ENCODE measurements around the gene PRXL2B.

DNA sequence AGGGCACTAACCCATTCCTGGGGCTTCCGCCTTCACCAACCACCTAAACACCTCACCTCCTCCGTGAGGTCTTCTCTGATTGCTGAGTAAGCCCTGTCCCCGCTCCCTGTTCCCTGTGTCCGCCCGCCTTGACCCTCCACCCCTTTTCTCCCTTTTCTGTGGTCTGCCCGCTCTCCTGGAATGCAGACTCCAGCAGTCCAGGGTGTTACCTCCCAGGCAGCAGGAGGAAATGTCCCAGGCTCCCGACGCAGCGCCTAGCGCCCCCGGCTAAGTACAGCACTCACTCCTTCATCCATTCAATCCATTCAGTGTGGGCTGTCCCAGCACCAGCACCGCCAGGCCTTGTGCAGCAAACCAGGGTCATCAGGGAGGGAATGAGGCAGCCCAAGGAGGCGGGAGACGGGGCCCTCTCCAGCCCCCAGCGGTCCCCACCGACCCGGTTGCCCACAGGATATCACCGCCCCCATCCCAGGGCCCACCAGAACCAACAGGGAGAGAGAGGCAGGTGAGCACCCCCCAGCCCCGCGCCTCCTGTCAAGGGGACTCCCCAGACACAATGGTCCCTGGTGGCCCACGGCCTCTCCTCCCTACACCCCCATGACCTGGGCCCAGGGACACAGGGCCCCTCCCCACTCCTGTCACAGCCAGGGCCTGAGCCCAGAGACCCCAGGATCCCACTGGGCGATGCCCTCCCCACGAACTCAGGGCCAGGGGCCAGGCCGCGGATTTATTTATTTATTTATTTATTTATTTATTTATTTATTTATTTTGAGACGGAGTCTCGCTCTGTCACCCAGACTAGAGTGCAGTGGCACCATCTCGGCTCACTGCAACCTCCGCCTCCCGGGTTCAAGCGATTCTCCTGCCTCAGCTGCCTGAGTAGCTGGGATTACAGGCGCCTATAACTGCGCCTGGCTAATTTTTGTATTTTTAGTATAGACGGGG is 20.2 kb upstream of the PRXL2B start:
- TF ChIP-seq, protein P1, sequence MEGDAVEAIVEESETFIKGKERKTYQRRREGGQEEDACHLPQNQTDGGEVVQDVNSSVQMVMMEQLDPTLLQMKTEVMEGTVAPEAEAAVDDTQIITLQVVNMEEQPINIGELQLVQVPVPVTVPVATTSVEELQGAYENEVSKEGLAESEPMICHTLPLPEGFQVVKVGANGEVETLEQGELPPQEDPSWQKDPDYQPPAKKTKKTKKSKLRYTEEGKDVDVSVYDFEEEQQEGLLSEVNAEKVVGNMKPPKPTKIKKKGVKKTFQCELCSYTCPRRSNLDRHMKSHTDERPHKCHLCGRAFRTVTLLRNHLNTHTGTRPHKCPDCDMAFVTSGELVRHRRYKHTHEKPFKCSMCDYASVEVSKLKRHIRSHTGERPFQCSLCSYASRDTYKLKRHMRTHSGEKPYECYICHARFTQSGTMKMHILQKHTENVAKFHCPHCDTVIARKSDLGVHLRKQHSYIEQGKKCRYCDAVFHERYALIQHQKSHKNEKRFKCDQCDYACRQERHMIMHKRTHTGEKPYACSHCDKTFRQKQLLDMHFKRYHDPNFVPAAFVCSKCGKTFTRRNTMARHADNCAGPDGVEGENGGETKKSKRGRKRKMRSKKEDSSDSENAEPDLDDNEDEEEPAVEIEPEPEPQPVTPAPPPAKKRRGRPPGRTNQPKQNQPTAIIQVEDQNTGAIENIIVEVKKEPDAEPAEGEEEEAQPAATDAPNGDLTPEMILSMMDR (IDR thresholded peaks at IDR 0.05; ENCODE audit: low read depth, low read length, missing input control): no peak
- TF ChIP-seq, protein P2, sequence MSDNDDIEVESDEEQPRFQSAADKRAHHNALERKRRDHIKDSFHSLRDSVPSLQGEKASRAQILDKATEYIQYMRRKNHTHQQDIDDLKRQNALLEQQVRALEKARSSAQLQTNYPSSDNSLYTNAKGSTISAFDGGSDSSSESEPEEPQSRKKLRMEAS (IDR thresholded peaks at IDR 0.05): no peak
- TF ChIP-seq GABPA (IDR thresholded peaks at IDR 0.05 in 1 of 2, conservative IDR thresholded peaks at IDR 0.05 in 1 of 2) (no peak), RAD21 (IDR thresholded peaks at IDR 0.05) (no peak), EGR1 (IDR thresholded peaks at IDR 0.05; ENCODE audit: low read depth in 2 of 2) (no peak), FOXA1 (IDR thresholded peaks at IDR 0.05) (no peak), TAF1 (conservative IDR thresholded peaks at IDR 0.05) (no peak), RXRA (IDR thresholded peaks at IDR 0.05) (no peak), NR2F2 (IDR thresholded peaks at IDR 0.05) (no peak), YY1 (IDR thresholded peaks at IDR 0.05) (no peak)
- TF ChIP-seq, protein P3, sequence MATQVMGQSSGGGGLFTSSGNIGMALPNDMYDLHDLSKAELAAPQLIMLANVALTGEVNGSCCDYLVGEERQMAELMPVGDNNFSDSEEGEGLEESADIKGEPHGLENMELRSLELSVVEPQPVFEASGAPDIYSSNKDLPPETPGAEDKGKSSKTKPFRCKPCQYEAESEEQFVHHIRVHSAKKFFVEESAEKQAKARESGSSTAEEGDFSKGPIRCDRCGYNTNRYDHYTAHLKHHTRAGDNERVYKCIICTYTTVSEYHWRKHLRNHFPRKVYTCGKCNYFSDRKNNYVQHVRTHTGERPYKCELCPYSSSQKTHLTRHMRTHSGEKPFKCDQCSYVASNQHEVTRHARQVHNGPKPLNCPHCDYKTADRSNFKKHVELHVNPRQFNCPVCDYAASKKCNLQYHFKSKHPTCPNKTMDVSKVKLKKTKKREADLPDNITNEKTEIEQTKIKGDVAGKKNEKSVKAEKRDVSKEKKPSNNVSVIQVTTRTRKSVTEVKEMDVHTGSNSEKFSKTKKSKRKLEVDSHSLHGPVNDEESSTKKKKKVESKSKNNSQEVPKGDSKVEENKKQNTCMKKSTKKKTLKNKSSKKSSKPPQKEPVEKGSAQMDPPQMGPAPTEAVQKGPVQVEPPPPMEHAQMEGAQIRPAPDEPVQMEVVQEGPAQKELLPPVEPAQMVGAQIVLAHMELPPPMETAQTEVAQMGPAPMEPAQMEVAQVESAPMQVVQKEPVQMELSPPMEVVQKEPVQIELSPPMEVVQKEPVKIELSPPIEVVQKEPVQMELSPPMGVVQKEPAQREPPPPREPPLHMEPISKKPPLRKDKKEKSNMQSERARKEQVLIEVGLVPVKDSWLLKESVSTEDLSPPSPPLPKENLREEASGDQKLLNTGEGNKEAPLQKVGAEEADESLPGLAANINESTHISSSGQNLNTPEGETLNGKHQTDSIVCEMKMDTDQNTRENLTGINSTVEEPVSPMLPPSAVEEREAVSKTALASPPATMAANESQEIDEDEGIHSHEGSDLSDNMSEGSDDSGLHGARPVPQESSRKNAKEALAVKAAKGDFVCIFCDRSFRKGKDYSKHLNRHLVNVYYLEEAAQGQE (IDR thresholded peaks at IDR 0.05): no peak
- TF ChIP-seq, protein P4, sequence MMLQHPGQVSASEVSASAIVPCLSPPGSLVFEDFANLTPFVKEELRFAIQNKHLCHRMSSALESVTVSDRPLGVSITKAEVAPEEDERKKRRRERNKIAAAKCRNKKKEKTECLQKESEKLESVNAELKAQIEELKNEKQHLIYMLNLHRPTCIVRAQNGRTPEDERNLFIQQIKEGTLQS (IDR thresholded peaks at IDR 0.05): no peak
